ENCODE measurements around the gene SHMT2. TPM values are rescaled to one million over a fixed set of nuclear protein-coding genes. Genes with fewer than 3 reads are reported as not detected.

SHMT2 gene
- total and polyA plus RNA-seq, 2 of the 13 experiments (the other 11 are each of a cell fraction or from before 2014, with no cell fraction given), result 181 to 393 TPM

GRCh38 chr12:57242691-57243454 is 13.4 kb downstream of the SHMT2 start (continued):
- TF ChIP-seq, protein P1, sequence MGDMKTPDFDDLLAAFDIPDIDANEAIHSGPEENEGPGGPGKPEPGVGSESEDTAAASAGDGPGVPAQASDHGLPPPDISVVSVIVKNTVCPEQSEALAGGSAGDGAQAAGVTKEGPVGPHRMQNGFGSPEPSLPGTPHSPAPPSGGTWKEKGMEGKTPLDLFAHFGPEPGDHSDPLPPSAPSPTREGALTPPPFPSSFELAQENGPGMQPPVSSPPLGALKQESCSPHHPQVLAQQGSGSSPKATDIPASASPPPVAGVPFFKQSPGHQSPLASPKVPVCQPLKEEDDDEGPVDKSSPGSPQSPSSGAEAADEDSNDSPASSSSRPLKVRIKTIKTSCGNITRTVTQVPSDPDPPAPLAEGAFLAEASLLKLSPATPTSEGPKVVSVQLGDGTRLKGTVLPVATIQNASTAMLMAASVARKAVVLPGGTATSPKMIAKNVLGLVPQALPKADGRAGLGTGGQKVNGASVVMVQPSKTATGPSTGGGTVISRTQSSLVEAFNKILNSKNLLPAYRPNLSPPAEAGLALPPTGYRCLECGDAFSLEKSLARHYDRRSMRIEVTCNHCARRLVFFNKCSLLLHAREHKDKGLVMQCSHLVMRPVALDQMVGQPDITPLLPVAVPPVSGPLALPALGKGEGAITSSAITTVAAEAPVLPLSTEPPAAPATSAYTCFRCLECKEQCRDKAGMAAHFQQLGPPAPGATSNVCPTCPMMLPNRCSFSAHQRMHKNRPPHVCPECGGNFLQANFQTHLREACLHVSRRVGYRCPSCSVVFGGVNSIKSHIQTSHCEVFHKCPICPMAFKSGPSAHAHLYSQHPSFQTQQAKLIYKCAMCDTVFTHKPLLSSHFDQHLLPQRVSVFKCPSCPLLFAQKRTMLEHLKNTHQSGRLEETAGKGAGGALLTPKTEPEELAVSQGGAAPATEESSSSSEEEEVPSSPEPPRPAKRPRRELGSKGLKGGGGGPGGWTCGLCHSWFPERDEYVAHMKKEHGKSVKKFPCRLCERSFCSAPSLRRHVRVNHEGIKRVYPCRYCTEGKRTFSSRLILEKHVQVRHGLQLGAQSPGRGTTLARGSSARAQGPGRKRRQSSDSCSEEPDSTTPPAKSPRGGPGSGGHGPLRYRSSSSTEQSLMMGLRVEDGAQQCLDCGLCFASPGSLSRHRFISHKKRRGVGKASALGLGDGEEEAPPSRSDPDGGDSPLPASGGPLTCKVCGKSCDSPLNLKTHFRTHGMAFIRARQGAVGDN (CRISPR knock-in tag; IDR thresholded peaks at IDR 0.05), result 0 out of 2 replicates have a peak, but pooled peaks have one; percentile 5
- peak; percentile 42 for TF ChIP-seq HNRNPK (IDR thresholded peaks at IDR 0.05; ENCODE audit: low read depth, low read length, poor library complexity, severe bottlenecking)
- TF ChIP-seq MAFK (conservative IDR thresholded peaks at IDR 0.05 in 1 of 2, IDR thresholded peaks at IDR 0.05 in 1 of 2; ENCODE audit: low read length in 2 of 2), result 0 out of 4 replicates have a peak, but pooled peaks of 1 of the 2 experiments have one; percentile 2
- peak; percentile 75; the same call in 1 of the 2 replicates for TF ChIP-seq MTF2 (CRISPR knock-in tag; IDR thresholded peaks at IDR 0.05; ENCODE audit: borderline replicate concordance)
- TF ChIP-seq, protein P2, sequence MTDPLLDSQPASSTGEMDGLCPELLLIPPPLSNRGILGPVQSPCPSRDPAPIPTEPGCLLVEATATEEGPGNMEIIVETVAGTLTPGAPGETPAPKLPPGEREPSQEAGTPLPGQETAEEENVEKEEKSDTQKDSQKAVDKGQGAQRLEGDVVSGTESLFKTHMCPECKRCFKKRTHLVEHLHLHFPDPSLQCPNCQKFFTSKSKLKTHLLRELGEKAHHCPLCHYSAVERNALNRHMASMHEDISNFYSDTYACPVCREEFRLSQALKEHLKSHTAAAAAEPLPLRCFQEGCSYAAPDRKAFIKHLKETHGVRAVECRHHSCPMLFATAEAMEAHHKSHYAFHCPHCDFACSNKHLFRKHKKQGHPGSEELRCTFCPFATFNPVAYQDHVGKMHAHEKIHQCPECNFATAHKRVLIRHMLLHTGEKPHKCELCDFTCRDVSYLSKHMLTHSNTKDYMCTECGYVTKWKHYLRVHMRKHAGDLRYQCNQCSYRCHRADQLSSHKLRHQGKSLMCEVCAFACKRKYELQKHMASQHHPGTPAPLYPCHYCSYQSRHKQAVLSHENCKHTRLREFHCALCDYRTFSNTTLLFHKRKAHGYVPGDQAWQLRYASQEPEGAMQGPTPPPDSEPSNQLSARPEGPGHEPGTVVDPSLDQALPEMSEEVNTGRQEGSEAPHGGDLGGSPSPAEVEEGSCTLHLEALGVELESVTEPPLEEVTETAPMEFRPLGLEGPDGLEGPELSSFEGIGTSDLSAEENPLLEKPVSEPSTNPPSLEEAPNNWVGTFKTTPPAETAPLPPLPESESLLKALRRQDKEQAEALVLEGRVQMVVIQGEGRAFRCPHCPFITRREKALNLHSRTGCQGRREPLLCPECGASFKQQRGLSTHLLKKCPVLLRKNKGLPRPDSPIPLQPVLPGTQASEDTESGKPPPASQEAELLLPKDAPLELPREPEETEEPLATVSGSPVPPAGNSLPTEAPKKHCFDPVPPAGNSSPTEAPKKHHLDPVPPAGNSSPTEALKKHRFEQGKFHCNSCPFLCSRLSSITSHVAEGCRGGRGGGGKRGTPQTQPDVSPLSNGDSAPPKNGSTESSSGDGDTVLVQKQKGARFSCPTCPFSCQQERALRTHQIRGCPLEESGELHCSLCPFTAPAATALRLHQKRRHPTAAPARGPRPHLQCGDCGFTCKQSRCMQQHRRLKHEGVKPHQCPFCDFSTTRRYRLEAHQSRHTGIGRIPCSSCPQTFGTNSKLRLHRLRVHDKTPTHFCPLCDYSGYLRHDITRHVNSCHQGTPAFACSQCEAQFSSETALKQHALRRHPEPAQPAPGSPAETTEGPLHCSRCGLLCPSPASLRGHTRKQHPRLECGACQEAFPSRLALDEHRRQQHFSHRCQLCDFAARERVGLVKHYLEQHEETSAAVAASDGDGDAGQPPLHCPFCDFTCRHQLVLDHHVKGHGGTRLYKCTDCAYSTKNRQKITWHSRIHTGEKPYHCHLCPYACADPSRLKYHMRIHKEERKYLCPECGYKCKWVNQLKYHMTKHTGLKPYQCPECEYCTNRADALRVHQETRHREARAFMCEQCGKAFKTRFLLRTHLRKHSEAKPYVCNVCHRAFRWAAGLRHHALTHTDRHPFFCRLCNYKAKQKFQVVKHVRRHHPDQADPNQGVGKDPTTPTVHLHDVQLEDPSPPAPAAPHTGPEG (CRISPR knock-in tag; IDR thresholded peaks at IDR 0.05), result no peak

Data from HepG2 (cell line).